Stimulated activated CD4-positive, alpha-beta T cell treated with anti-CD3 and anti-CD28 coated beads, TNF-alpha, amount 100 ng/mL, for 48 hours (primary cell): Measurements from ENCODE around the gene PON3.
"Not testable (repeated sequence)": the region's sequence is repeated elsewhere in the genome, so short reads cannot be mapped to it uniquely, and the experiment has no call there.

ENCODE experiments used
- DNase-seq, 3 donors: peaks; one replicate each; pipeline ENCODE4 v3.0.0-alpha.2; 2020; ENCODE audit warnings: low read depth in 3 of 3

The PON3 gene

DNA sequence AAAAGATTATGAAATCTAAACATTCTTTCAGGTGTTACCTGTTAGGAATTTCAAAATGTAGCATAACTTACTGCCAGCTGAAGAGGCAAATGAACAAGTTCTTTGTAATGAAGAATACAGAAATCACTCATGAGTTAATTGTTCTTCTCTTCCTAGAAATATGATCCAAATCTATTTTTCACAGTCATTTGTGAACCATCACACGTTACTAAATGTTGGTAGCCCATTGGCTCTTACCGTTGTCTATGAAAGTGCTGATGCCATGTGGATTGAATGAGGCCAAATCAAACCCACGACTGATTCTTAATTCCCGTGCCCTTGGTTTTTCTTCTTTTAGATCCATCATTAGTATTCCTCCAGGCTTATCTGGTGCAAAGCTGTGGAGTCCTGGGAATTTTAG, 15.9 kb upstream of the PON3 start:
- DNase-seq: no peak

- DNase-seq: no peak
These were observed 15.5 kb upstream of the PON3 start for GRCh38 chr7:95411666-95412065.

DNA sequence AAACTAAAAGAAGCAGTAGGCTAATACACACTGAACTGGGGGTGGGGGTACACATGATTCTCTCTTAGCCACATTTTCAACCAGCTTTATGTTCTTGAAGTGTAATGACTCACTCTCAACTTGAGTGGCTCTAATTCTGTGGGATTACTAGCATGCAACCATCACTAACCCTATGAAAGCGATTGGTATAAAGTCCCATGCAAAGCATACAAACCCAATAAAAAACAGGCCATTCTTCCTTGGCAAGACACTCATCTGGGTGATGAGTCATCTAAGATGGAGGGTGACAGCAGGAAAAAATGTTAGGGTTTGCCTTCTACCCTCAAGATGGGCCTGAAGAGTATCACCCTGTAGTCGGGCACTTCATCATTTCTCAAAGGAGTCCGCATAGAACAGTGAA, 14.9 kb upstream of the PON3 start:
- no peak for DNase-seq

GRCh38 chr7:95407751-95408150, 11.6 kb upstream of the PON3 start:
- no peak for DNase-seq

DNA sequence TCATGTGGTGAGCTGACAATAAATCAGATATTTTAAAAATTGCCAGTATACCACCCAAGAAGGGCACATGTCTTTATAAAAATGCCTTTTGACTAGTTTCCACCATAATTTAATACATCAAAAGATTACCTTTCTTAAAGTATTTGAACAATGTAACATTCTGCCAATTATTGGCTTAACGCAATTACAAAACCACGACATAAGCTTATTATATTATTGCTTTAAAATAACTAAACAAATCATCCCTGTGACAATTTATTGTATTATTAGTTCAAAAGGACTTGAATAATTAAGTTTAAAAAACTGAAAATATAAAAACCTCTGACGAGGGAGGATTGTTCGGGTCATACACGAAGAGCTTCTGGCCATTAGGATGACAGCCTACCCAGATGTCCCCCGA, 9.6 kb upstream of the PON3 start:
- DNase-seq: no peak

DNA sequence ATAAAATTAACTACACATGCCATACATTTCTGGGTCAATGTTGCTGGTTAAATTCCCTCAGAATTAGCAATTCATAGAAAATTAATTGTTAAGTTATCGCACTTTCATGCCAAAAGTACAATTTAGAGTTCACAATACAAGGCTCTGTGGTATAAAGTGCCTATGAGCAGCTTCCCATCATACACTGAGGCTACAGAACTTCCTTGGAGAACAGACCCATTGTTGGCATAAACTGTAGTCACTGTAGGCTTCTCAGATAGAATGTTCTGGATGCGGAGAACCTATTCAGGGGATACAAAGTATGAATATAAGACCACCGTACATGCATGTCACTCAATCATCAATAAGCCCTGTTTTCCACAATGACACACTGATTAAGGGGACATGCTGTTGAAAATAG, 9.0 kb upstream of the PON3 start:
- DNase-seq: no peak

DNA sequence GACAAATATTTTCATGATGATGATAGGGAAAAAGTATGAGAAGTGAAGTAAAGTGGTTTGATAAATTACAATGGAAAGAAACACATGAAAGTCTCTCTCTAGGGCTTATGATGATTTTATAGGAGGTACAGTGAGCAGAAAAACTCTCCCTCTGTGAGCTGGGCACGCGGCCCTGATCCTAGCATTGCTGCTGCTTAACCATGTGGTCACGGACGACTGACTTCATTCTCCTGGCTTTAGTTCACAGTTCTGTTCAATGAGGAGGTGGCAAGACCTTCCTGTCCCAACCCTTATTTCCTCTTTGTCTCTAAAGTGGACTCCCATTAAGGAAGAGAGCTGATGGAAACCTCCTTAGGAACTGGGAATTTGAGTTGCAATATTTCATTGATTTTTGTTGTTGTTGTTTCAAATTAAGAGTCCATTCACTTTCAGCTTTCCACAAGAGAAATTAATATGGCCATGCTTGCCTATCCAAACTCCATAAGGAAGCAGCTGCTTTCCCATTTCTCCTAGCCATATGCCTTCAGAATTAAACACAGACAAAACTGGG, 8.2 kb upstream of the PON3 start:
- DNase-seq: no peak

DNA sequence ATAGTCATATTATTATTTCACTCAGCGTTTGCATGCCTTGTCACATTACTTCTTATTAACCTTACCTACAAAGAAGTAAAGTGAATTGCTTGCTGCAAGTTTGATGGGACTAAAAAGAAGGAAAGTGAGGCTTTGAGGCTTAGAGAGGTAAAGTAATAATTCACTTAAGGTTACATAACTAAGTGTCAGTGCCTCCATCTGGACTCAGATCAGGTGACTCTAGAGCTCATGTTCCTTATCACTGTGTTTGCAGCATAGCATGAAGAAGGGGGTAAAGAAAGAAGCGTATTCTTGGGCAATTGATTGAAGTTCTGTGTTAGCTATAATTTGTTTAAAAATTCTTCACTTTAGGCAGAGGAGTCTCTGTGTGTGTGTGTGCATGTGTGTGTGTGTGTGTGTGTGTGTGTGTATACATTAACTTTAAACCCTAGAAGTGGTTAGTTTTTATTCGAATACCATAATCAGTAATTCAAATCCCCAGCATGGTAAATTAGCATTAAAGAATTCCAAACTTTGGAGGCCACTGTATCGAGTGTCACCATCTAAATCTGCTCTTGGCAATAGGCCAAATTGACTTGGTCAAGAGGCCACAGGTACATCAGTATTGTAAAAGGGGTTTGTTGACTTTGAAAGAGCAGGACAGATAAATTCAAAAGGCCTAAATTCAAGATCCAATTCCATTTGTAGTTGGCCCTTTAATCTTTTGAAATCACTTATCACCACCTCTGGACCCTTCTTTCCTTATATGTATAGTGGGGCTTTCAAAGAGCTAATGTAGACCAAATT, 2.2 kb upstream of the PON3 start:
- DNase-seq: no peak

GRCh38 chr7:95397381-95397780, 1.2 kb upstream of the PON3 start:
- DNase-seq: no peak

DNA sequence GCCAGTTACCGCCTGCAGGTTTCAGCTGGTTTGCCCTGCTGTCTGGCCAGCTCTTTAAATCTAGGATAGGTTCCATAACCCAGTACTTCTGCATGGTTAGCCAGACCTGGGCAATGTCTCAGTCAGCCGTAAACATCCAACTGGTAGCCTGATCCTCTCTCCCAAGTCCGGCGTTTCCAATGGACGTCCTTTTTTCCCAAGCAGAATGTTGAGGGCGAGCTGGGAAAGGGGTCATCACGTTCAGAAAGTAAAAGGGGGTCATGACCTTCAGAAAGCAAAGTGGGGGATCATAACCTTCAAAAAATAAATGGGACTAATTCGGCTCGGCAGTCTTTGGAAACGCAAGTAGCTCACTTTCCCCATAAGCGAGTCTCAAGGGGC, 430 bp downstream of the PON3 start:
- DNase-seq: no peak

DNA sequence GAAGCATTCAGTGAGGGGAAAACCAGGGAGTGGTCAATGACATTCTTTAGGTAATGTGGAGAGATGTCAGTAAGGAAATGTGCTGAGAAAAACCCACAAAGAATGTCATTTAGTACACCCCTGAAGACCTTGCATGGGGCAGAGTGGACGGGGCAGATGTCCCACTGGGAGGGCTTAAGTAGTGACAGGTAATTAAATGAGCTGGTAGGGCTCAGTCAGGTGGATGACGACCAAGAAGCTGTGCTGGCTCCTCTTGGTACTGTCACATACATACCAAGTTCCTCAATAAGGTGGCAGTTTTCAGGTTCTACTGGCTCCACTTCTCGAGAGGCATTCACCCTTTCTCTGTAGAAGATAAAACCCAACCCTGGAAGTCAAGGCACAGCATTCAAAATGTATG, 1.8 kb downstream of the PON3 start:
- no peak for DNase-seq

GRCh38 chr7:95391761-95392160, 4.4 kb downstream of the PON3 start:
- no peak for DNase-seq

DNA sequence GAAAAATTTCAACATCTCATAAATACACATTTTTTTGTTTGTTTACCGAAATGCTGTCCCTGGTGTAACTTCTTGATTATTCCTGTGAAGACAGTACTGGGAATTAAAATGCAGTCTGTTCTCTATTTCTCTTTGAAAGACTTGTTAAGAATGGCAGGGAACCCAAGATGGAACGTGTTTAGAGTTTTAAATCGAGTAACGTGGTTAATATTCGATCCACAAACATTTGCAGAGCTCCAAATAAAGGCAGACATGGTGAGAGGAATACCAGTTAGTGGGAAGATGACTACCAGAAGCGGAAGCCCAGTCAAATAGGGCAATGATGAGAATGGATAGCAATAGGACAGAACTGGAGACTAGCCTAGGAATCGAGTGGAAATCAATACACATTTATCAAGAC, 6.7 kb downstream of the PON3 start:
- DNase-seq: no peak

- not testable (repeated sequence) for DNase-seq
These were observed 16.7 kb downstream of the PON3 start for GRCh38 chr7:95379457-95379856.

- DNase-seq: no peak
These were observed 19.4 kb downstream of the PON3 start for GRCh38 chr7:95376632-95377400.

DNA sequence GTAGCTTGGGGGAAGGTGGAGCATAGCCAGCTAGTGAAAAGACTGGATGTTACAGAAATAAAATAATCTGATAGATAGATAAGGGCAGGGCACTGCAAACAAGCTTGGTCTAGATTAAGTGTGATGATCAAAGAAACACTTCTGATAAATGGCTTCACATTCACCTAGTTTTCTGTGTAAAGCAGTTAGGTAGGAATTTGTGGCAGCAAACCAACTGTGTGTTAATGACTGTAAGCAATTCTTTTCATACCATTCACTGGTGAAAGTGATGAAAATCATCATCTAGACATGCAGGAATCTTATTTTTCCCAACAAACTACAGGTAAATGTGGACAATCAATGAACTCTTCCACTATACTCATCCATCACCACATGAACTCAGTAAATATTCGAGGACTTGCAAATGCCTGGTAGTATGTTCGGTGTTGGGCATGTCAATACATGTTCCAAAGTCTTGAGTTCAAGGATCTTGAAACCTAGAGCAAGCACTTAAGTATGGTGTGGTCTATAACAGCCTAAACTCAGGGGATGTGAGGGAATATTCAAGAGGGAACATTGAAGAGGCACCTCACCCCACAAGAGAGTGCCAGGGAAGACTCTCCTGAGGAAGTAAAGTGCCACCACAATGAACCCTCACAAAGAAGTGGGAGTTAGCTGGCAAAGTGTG, 20.5 kb downstream of the PON3 start:
- DNase-seq: no peak

GRCh38 chr7:95373323-95373722, 22.9 kb downstream of the PON3 start:
- DNase-seq: no peak

DNA sequence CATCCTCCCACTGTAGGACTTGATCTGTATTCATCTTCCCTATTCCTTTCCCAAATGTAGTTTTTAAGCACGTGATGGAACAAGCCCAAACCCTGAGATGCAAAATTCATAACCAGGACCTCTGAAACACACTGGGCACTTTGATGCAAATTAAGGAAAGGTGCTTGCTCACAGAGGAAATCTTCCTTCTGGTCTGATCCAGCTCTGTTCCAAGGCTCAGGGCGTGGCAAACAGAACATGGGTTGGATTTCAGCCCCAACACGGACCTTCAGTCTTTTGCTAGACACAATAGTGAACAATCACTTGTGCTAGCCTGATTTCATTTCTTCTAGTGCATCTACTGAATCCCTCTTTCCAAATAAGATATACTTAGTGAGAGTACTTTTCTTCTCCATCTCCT, 27.9 kb downstream of the PON3 start:
- no peak for DNase-seq

DNA sequence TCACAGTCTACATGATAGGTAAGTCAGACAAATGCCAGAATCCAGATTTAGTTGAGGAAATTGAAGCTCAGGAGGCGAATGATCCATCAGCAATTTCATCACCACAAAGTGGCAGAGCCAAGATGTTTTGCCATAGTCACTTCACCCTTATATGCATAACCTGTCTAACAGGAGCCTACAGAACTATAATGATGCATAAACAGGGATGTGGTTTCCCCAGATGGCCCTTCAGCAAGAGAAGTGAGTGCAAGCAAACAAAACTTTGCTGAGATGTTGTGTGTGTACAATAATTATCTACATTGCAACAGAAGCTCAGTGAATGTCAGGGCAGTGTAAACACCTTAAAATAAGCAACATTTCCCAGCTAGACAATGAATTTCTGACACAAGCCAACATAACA, 28.6 kb downstream of the PON3 start:
- DNase-seq: no peak

GRCh38 chr7:95365151-95365550, 31.0 kb downstream of the PON3 start:
- DNase-seq: no peak

DNA sequence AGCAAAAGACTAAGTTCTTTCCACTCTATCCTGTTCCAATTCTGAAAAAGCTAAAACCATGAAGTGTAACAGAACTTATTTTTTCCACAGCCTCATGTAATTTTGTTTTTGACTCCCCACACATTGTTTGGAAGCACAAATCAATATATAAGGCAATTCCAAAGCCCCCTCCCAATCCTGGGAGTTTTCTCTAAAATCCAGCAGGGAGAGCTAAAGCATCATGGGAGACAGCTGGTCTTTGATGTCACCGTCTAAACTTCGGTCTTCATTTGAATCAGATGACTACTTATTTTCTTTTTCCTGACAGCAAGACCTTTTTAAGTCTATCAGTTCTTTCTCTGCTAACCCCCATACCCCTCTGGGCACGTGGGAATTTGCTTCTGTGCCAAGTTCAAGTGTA, 38.6 kb downstream of the PON3 start:
- no peak for DNase-seq

DNA sequence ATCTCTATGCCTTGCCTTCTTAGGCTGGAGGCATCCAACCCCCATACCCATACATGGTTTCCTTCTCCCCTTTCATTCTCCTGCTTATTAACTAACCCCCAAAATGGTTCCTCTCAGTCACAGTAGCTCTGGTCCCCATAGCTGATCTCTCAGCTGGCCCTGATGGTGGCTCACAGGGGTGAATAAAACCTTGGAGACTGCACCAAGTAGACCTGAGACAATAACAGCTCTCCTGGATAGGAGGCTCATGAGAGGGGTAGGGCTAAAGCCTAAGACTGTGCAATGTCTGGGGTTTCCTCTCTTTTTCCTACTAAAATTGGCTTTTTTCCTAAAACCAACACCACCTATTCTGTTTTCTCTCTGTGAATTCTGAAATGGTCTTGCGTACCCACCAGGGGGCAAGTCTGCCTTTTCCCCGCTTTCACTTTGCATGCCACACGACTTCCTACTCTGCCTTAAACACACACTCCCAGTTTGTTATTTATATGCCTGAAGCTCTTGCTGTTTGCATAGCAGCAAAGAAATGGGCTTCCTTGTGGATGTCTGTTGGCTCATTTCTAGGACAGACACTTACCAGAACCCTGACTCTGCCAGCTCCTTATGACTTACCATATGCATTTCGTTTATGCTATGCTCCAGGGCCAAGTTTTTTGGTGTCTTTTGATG, 53.4 kb downstream of the PON3 start:
- no peak for DNase-seq
